Activated naive CD8-positive, alpha-beta T cell (primary cell): ENCODE measurements around the gene CLEC2A.

ENCODE experiments used
- H3K27ac Mint-ChIP-seq: one replicate; pipeline ENCODE4 v1.8.0; 2021; ENCODE audit warnings: mixed read lengths
- H3K27me3 Mint-ChIP-seq: one replicate; pipeline ENCODE4 v1.8.0; 2021; ENCODE audit warnings: mixed read lengths
- H3K36me3 Mint-ChIP-seq: one replicate; pipeline ENCODE4 v1.8.0; 2021; ENCODE audit warnings: mixed read lengths
- H3K4me1 Mint-ChIP-seq: one replicate; pipeline ENCODE4 v1.8.0; 2021; ENCODE audit warnings: low read depth, mixed read lengths
- H3K4me3 Mint-ChIP-seq: one replicate; pipeline ENCODE4 v1.8.0; 2021; ENCODE audit warnings: mild to moderate bottlenecking, mixed read lengths
- H3K9me3 Mint-ChIP-seq: one replicate; pipeline ENCODE4 v1.8.0; 2021; ENCODE audit warnings: low read depth, mixed read lengths

The CLEC2A gene

DNA sequence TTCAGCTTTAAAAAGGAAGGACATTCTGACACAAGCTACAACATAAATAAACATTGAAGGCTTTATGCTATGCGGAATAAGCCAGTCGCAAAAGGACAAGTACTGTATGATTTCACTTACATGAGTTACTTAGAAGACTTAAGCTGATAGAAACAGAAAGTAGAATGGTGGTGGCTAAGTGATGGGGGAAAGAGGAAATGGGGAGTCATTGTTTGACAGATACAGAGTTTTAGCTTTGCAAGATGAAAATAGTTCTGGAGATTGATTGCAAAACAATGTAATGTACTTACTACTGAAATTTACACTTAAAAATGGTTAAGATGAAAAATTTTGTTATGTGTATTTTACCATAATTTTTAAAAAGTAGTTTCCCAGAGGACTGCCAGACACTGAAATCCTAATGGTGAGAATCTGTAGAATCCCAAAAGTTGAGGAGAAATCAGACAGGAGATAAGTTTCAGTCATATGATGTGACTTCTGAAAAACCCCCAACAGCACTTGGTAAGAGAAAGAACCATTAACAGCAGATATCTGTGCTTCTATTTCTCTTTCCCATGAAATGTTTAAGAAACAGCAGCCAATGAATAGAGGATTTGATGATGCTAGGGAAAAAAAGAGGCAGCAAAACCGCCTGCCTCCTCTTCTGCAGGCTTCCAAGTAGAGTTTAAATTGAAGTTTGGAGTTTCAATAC lies 16.6 kb upstream of the CLEC2A start:
- Mint-ChIP-seq H3K27me3 (no peaks in the 10 kb centered on the region), H3K4me3 (peak overlapping the region; percentile 2)

DNA sequence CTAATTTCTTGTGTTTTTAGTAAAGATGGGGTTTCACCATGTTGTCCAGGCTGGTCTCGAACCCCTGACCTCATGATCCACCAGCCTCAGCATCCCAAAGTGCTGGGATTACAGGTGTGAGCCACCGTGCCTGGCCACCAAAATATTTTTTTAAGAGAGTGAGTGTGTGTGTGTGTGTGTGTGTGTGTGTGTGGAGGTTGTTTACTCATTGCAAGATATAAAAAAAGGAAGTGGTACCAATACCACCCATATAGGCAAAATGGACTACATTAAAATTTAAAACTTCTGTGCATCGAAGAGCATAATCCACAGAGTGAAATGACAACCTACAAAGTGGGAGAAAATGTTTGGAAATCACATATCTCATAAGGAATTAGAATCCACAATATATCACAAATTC lies 15.5 kb upstream of the CLEC2A start:
- Mint-ChIP-seq H3K36me3 (no peaks in the 10 kb centered on the region), H3K9me3 (no peaks in the 10 kb centered on the region), H3K4me3 (no peak overlapping the region), H3K27me3 (no peaks in the 10 kb centered on the region), H3K4me1 (peaks cover 49% of the 10 kb centered on the region), H3K27ac (no peak overlapping the region)

More for the DNA sequence above, 16.6 kb upstream of the CLEC2A start:
- Mint-ChIP-seq H3K27ac (peak overlapping the region; percentile 77), H3K9me3 (no peaks in the 10 kb centered on the region), H3K4me1 (peaks cover 46% of the 10 kb centered on the region), H3K36me3 (no peaks in the 10 kb centered on the region)

DNA sequence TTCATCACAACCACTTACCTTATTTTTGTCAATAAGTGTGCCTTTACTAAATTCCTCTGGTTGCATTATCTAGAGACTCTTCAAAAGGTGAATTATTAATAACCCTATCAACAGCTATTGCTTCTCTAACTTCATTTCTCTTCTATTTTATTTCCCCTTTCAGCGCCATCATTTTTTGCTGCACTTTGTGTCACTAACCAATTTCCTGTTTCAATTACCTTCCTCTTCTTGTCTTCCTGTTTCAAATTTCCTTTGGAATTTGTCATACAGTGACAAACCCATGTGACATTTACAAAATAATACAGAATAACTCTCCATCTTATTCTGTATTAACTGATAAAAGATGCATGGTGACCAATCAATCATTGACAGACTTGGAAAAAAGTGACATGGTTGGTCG lies 12.2 kb upstream of the CLEC2A start:
- Mint-ChIP-seq H3K36me3 (no peaks in the 10 kb centered on the region), H3K9me3 (no peaks in the 10 kb centered on the region), H3K27me3 (no peaks in the 10 kb centered on the region), H3K27ac (no peak overlapping the region), H3K4me1 (peaks cover 29% of the 10 kb centered on the region), H3K4me3 (peak overlapping the region; percentile 5)

DNA sequence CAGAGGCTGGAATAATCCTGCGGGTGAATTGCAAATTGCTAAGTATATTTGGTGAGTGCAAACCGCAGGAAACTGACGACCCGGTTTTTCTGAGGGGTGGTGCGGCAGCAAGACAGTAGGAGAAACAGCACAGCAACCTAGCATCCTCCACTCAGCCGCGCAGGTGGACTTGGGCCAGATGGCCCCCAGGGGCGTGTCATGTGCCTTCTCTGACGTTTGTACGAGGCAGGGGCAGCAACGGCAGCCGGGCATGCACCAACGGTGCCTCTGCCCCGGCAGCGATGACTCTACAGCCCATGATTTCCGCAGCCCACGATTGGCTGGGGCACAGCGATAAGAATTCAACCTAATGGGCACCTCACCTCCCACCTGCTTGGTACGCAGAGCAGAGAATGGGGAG lies 11.1 kb upstream of the CLEC2A start:
- Mint-ChIP-seq H3K27me3 (no peaks in the 10 kb centered on the region), H3K4me3 (peak overlapping the region; percentile 61), H3K36me3 (no peaks in the 10 kb centered on the region), H3K27ac (no peak overlapping the region), H3K4me1 (peaks cover 18% of the 10 kb centered on the region), H3K9me3 (no peaks in the 10 kb centered on the region)

DNA sequence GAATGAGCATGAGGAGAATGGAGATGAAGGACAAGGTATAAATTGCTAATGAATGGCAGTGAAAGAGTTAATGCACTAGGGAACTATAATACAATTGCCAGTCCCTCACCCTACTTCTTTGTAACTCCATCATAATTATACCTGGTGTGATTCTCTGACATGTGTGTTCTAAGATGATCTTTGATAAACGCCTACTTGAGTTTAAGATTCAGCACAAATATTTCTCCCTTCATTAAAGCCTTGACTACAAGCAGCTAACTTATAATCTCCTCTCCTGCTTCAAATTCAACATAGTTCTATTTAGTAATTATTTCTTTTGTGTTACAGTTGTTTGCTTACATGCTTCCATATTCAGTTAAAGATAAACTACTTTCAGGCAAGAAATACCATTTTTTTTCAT lies 9.7 kb upstream of the CLEC2A start:
- Mint-ChIP-seq H3K4me3 (no peak overlapping the region), H3K27me3 (no peaks in the 10 kb centered on the region), H3K36me3 (no peaks in the 10 kb centered on the region), H3K27ac (no peak overlapping the region), H3K9me3 (no peaks in the 10 kb centered on the region), H3K4me1 (peaks cover 10% of the 10 kb centered on the region)

DNA sequence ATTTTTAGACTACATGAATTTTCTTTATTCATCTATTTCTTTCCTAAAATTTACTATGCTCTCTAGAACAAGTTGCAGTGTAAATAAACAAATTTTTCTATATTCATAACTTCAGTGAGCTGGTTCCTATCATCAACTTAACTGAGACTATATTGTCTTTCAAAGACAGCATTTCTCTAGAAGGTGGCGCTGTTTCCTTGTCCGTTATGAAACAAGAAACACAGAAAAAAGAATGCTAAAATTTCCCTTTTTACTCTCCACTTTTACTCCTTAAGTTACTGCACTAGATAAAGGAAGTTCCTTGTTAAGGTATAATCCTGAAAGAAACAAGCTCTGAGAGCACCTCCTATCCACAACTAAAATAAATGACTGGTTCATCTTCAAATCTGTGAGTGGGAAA lies 8.2 kb upstream of the CLEC2A start:
- Mint-ChIP-seq H3K27me3 (no peaks in the 10 kb centered on the region), H3K4me3 (no peak overlapping the region), H3K9me3 (no peaks in the 10 kb centered on the region), H3K27ac (no peak overlapping the region), H3K4me1 (peaks cover 10% of the 10 kb centered on the region), H3K36me3 (no peaks in the 10 kb centered on the region)

DNA sequence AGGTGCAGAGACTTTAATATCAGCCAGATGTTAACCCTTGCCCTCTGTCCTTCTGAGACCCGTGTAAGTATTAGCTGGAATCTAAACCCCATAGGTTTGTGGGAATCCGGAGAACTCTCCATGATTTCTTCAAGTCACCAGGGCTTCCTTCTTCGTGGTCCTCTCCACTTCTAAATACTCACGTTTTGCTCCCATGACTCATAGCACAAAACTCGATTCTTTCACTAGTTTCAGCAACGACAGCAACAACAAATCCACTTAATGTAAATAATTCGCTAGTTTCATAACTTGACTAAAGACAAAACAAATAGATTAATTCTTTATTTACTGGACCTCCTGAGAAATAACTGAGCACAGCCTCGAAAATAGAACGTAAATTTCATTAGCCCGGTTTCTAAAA lies 4.4 kb upstream of the CLEC2A start:
- H3K36me3 Mint-ChIP-seq = no peaks in the 10 kb centered on the region
- H3K27me3 Mint-ChIP-seq = peaks cover 2% of the 10 kb centered on the region
- no peak overlapping the region for H3K4me3 Mint-ChIP-seq
- H3K4me1 Mint-ChIP-seq = peaks cover 1% of the 10 kb centered on the region
- no peaks in the 10 kb centered on the region for H3K9me3 Mint-ChIP-seq
- H3K27ac Mint-ChIP-seq = no peak overlapping the region

DNA sequence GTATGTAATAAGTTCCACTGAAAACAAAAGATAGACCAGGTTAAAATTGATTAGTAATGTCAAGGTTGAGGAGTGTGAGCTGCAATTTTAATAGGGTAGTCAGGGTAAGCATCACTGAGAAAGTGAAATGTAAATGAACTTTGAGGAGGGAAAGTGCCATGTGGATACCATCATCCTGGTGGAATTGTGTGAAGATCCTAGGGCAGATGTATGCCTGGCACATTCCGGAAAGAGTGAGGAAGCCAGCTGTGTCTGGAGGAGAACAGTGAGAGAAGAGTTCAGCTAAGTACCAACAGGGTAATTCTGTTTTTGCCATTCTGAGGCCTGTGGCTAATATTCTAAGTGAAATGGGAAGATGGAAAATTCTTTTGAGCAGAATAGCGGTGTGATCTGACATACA lies 2.9 kb upstream of the CLEC2A start:
- H3K9me3 Mint-ChIP-seq = no peaks in the 10 kb centered on the region
- no peak overlapping the region for H3K4me3 Mint-ChIP-seq
- peaks cover 2% of the 10 kb centered on the region for H3K27me3 Mint-ChIP-seq
- no peaks in the 10 kb centered on the region for H3K36me3 Mint-ChIP-seq
- no peaks in the 10 kb centered on the region for H3K4me1 Mint-ChIP-seq
- no peak overlapping the region for H3K27ac Mint-ChIP-seq

DNA sequence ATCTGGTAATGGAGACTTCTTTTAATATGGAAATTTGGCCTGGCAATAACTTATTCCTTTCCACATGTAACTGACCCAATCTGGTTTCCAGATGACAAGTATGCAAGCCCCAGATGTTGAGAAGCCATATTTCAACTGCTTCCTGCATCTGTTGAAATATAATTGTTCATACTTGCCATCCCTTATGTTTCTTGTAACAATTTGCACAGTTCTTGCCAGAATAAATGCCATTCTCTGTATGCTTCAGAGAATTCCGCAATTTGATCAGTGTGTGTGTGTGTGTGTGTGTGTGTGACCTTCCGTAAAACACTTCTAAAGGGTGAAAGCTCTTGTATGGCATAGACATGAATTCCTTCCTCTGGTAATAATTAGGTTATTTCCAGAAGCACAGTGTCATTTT lies 1.8 kb upstream of the CLEC2A start:
- Mint-ChIP-seq H3K9me3 (no peaks in the 10 kb centered on the region), H3K27ac (no peak overlapping the region), H3K36me3 (no peaks in the 10 kb centered on the region), H3K4me3 (no peak overlapping the region), H3K27me3 (peaks cover 2% of the 10 kb centered on the region), H3K4me1 (no peaks in the 10 kb centered on the region)

DNA sequence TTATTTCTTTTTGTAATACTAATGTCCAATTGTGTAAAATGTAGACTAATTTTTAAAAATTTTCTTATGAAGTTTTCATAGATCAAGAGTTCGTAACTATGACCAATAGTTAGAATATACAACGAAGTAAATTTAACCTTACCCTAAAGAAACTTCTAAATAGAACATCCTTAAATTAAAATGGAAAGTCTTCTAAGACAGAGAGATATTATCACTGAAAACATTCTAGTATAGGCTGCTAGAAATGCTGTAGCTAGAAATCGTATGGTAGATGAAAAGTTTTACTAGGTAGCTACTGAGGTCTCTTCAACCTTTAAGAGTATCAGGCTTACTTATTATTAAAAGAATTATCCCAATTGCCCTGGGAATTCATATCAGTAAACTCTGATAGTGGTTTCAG lies 925 bp downstream of the CLEC2A start:
- H3K27ac Mint-ChIP-seq = no peak overlapping the region
- H3K27me3 Mint-ChIP-seq = peaks cover 2% of the 10 kb centered on the region
- no peaks in the 10 kb centered on the region for H3K9me3 Mint-ChIP-seq
- no peak overlapping the region for H3K4me3 Mint-ChIP-seq
- no peaks in the 10 kb centered on the region for H3K36me3 Mint-ChIP-seq
- H3K4me1 Mint-ChIP-seq = no peaks in the 10 kb centered on the region

DNA sequence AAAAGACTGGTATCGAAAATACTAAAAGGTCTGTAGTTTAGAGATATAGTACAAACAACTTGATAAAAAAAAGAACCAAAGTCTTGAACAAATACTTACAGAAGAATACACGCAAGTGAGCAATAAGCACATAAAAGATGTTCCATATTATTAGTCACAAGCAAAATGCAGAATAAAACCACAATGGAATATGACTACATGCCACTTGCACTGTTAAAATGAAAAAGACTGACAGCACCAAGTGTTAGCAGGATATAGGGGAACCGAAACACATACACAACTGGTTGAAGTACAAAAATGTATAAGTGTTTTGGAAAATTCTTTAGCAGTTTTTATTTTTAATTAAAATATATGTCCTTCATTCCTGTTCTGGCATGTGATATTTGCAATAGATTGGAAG lies 3.6 kb downstream of the CLEC2A start:
- Mint-ChIP-seq H3K4me3 (no peak overlapping the region), H3K36me3 (no peaks in the 10 kb centered on the region), H3K9me3 (no peaks in the 10 kb centered on the region), H3K4me1 (peaks cover 5% of the 10 kb centered on the region), H3K27me3 (peaks cover 2% of the 10 kb centered on the region), H3K27ac (no peak overlapping the region)

DNA sequence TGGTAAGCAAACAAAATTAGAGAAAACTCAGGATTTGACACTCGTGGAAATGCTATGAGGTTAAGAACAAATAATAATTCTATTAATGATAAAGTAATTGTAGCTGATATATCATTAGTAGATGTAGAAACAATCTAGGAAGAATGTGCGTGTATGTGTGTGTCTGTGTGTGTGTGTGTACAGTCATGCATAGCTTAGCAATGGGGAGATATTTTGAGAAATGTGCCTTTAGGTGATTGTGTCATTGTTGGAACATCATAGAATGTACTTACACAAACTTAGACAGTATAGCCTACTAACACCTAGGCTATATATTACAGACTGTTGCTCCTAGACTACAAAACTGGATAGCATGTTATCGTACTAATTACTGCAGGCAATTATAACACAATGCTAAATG lies 5.3 kb downstream of the CLEC2A start:
- no peaks in the 10 kb centered on the region for H3K27me3 Mint-ChIP-seq
- H3K9me3 Mint-ChIP-seq = no peaks in the 10 kb centered on the region
- no peak overlapping the region for H3K4me3 Mint-ChIP-seq
- H3K27ac Mint-ChIP-seq = no peak overlapping the region
- no peaks in the 10 kb centered on the region for H3K36me3 Mint-ChIP-seq
- peaks cover 18% of the 10 kb centered on the region for H3K4me1 Mint-ChIP-seq

DNA sequence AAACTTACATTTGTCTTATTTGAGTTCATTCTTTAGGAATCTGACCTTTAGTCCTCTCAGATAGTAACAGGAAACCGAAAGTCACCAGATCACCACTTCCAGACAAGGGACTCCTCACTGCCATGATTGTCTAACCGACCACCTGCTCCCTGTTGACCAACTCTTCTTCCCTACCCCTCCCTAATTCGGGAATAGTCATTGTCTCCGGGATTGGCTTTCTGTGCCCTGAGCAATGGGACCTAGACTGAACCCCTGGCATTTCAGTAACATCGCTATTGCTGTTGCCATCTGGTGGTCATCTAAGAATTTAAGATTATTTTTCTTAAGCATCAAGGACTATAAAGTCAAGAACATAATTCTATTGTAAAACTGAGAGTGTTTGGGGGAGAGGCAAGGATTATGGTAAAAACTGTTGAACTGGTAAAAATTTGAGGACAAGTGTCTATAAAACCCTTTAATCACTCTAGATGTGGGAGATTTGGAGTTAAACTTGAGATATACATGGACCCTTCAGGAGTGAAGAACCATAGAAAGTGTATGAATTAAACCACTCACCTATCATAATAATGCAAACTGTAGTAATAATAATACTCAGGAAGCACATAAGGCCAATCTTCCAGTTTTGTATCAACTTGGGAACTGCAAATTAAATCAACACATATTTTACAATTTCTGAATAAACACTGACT lies 6.3 kb downstream of the CLEC2A start:
- H3K9me3 Mint-ChIP-seq = no peaks in the 10 kb centered on the region
- peak overlapping the region; percentile 77 for H3K4me3 Mint-ChIP-seq
- peak overlapping the region; percentile 46 for H3K27ac Mint-ChIP-seq
- H3K27me3 Mint-ChIP-seq = no peaks in the 10 kb centered on the region
- H3K4me1 Mint-ChIP-seq = peaks cover 18% of the 10 kb centered on the region
- no peaks in the 10 kb centered on the region for H3K36me3 Mint-ChIP-seq

DNA sequence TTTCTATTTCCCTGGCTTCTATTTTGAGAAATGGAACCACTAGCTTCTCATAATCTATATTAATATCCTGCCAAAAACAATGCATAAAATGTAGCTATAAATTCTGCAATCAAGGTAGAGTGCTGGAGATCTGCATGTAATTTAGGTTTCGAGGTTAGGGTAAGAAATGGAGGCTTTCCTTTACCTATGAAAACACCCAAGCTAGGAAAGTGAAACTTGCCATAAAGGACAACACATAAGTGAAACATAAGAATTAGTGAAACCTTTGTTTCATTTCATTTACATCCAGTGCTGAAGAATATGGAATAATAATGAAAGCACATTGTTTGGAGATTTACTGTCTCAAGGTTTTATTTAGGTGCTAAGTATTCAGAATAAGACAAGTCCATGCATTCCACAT lies 9.7 kb downstream of the CLEC2A start:
- no peak overlapping the region for H3K4me3 Mint-ChIP-seq
- no peak overlapping the region for H3K27ac Mint-ChIP-seq
- H3K27me3 Mint-ChIP-seq = no peaks in the 10 kb centered on the region
- no peaks in the 10 kb centered on the region for H3K9me3 Mint-ChIP-seq
- no peaks in the 10 kb centered on the region for H3K36me3 Mint-ChIP-seq
- peaks cover 18% of the 10 kb centered on the region for H3K4me1 Mint-ChIP-seq

DNA sequence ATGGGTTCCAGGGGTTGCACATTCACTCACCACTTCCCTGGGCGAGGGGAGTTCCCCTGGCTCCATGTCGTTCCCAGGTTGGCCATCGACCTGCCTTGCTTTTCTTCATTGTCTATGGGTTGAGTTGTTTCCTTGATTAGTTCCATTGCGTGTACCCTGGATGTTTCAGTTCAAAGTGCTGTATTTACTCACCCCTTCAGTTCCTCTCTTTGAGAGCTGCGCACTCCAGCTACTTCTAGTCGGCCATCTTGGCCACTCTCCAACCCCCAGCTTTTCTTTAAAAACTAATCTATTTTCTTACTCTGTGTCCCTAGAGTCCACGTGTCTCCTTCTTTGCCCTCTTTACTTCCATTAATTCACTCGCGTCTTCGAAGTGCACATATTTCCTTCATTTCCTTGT lies 11.7 kb downstream of the CLEC2A start:
- Mint-ChIP-seq H3K36me3 (no peaks in the 10 kb centered on the region), H3K27ac (no peak overlapping the region), H3K4me1 (peaks cover 13% of the 10 kb centered on the region), H3K4me3 (no peak overlapping the region), H3K9me3 (no peaks in the 10 kb centered on the region), H3K27me3 (no peaks in the 10 kb centered on the region)

DNA sequence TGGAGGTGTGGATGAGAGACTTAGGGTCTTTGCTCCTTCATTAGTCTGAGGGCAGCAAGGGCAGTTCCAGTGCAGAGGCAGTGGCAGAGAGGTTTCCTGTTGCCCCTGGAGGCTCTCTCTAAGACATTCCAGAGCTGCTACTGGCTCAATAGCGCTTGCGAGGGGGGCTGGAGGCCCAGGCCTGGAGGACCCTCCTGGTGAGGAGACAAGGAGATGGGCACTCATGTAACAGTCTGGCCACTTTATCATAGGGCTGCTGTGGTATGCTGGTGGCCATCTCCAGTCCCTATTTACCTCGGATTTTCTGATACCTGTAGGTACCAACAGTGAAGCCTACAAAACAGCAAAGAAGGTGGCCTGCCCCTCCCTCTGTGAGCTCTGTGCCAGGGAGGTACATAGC lies 12.7 kb downstream of the CLEC2A start:
- no peak overlapping the region for H3K27ac Mint-ChIP-seq
- H3K4me1 Mint-ChIP-seq = peaks cover 13% of the 10 kb centered on the region
- no peaks in the 10 kb centered on the region for H3K9me3 Mint-ChIP-seq
- H3K27me3 Mint-ChIP-seq = no peaks in the 10 kb centered on the region
- H3K36me3 Mint-ChIP-seq = no peaks in the 10 kb centered on the region
- no peak overlapping the region for H3K4me3 Mint-ChIP-seq
